HG03175 (cell line): ENCODE data around the gene PCGF1.

Experiments
- ATAC-seq: cut with Tn5 transposase; IDR thresholded peaks from one replicate; pipeline ENCODE4 v1.9.1; 2021; ENCODE audit warnings: mild to moderate bottlenecking, moderate library complexity; ENCODE audit not compliant: unreplicated experiment

Gene PCGF1

DNA sequence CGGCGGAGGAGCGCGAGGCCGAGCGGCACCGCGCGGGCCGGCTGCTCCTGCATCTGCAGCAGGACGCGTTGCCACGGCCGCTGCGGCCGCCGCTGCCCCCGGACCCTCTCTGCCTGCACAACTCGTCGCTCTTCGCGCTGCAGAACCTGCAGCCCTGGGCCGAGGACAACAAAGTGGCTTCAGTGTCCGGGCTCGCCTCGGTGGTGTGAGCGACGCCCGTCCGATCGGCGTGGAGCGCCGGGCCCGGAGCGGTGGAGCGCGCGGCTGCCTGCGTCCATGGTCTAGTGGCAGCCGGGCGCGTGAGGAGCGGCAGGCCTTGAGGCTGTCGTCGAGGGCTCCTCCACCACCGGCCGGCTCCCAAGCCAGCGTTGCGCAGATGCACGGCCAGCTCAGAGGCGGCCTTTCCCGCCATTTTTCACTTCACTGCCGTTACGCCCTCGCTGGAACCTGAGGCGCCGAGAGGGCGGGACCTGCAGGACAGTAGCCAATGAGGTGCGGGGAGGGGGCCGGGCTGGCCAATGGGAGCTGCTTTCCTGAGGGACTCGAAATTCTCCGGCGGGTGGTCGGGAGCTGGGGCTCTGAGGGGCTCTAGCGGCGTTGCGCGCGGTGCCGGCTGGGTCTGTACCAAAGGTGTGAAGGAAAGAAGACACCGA is 8.6 kb upstream of the PCGF1 start:
- ATAC-seq = no peak

DNA sequence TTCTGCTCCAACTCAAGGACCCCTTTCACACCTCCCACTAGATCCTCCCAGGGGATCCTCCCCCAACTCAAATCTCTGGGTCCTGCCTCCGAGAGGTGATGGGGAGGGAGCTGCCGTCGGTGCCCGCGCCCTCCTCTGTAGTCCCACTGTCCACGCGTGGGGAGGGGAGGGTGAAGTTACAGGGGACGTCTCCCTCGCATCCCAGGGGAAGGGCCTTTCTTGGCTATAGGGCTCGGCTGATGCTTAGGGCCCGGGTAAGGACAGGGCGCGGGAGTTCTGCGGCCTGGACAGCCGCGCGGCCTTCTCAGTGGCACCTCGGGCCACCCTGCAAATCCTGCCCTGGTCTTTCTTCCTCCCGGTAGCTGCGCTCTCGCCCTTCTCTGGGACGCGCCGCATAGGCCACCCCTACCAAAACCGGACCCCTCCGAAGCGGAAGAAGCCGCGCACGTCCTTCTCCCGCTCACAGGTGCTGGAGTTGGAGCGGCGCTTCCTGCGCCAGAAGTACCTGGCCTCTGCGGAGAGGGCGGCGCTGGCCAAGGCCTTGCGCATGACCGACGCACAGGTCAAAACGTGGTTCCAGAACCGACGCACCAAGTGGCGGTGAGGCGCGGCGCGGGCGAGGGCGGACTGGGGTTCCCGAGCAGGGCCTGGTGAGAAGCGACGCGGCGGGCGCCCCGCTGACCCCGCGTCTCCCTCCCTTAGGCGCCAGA is 7.9 kb upstream of the PCGF1 start:
- no peak for ATAC-seq

DNA sequence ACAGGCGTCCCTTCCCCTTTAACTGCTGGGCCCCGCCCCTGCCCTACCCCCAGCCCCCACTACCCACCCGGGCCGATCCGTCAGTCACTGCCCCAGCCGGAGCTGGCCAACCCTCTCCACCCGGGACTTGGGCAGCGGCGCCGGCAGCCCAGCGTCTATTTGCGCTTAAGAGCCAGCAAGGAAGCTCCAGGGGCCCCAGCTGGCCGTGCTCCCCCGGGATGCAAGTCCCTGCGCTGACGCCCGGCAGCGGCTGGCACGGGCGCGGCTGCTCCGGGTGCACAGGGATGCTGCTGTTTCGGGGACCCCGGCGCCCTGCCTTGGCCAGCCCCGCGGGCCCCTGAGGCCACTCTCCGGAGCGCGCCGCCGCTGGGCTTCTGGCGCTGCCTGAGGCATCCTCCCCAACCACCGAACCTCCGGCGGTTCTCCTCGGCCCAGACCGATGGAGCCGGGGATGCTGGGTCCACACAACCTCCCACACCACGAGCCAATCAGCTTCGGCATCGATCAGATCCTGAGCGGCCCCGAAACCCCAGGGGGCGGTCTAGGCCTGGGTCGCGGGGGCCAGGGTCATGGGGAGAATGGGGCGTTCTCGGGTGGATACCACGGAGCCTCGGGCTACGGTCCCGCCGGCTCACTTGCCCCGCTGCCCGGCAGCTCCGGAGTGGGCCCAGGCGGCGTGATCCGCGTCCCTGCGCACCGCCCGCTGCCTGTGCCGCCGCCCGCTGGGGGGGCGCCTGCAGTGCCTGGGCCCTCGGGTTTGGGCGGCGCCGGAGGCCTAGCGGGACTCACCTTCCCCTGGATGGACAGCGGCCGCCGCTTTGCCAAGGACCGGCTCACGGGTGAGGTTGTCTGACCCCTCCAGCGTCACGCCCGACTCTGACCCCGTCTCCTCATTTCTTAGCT is 7.1 kb upstream of the PCGF1 start, which contains the start of gene TLX2:
TSS of gene TLX2 (plus strand) at position 83 of the 903 bp plus-strand sequence. CDS start at position 440, 357 bp downstream.
- no peak for ATAC-seq

DNA sequence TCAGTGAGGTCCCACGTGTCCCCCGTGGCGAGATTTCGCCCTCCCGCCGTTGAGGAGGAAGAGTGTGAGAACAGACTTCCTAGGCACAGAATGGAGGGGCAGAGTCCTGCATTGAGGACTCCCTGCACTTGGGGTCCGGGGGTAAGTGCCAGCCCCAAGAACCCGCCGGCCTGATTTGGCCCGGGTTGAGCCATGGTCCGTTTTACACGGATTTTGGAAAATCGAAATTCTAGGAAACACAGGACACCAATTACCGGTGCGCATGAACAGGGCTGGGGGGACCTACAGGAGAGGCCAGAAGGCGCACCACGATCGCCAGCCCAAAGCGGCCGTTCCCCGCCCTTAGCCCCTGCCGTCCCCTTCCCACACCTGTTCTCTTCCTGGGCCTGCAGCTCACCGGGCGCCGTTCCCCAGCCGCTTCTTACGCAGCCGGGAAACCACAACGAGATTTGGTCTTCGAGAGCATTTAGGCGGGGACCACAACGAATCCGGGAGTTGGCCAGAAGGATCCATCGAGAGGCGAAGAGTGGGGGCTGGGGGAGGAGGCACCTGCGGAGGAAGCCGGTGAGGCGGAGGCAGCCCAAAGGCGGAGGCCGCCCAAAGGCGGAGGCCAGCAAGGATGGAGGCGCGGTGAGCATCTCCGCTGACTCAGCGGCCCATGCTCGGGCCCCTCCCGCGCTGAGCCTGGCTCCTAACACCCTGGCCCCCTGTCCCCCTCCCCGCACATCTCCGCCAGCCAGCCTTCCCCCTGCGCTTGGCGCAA is 6.3 kb upstream of the PCGF1 start:
- no peak for ATAC-seq

DNA sequence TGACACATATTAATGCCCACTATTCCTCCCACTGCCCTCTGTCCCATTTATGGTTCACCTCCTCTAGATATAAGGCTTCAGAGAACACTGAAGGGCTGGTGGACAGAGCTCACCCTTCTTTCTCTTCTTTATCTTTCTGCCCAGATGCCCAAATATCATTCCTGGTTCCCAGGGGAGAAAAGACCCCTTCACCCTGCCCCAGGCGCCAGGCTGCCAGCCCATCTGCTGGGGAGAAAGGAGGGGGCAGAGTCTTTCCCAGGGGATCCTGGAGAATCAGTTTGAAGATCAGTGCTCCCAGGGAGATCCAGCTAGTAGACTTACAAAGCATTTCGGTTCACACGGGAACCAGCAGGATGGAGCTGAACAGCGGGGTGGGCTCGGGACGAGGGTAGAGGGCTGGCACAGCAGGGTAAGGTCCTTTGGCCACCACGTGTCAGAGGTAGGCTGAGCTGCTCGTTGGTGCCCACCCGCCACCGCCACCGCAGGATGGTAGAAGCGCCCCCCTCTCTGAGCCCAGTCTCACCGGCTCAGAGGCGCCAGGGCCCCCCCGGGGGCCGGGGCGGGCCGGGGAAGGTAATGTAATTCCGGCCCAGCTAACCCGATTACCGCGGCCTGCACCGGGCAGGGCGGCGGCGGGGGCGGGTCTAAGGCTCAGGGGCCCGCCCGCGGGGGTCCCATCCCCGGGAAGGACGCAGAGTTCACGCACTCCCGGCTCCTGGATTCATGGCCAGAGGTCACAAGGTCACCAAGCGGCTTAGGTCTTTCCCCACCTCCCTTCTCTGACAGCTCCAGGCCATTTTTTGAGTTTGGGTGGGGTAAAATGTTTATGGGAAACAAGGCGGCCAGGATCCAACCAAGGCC is 5.5 kb upstream of the PCGF1 start:
- ATAC-seq = no peak

DNA sequence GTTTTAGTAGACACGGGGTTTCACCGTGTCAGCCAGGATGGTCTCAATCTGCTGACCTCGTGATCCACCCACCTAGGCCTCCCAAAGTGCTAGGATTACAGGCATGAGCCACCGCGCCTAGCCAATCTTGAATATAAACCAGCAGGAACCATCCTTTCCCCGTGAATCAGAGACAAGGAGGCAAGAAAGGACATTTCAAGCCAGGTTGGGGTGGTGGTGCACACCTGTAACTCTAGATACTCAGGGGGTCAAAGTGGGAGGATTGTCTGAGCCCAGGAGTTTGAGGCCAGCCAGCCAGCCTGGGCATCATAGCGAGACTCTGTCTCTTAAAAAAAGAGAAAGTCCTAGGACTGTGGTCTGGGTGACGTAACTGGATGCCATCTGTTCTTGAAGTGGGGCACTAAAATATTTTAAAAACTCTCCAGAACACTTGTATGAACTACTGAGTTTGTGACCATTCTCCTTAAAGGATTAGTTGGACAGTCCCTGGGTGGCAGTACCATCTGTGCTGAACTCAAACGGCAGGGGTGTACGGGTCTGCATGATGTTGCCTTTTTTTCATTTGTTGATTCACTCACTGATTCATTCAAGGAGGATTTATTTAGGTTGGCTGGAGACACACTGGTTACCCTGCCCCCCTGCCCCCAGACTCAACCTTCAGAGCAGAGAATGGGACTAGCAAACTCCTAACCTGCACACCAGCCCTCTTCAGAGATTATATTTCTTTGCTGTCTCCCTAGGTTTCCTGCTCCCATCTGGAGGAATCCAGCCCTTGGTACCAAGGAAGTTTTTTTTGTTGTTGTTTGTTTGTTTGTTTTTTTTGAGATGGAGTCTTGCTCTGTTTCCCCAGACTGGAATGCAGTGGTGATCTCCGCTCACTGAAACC is 3.9 kb upstream of the PCGF1 start:
- no peak for ATAC-seq

DNA sequence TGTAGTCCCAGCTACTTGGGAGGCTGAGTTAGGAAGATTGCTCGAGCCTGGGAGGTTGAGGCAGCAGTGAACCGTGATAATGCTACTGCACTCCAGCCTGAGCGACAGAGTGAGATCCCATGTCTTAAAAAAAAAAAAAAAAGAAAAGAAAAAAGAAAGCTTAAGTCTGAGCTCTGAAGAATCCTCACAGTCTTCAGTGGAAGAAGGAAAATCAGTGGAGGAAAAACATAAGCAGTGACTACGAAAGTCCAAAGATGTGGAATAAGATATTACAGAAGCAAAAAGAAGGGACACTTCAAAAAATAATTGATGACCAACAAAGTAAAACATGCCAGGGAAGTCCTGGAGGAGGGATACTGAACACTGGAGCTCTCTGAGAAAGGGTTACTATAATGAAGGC is 2.8 kb upstream of the PCGF1 start:
- ATAC-seq = no peak

DNA sequence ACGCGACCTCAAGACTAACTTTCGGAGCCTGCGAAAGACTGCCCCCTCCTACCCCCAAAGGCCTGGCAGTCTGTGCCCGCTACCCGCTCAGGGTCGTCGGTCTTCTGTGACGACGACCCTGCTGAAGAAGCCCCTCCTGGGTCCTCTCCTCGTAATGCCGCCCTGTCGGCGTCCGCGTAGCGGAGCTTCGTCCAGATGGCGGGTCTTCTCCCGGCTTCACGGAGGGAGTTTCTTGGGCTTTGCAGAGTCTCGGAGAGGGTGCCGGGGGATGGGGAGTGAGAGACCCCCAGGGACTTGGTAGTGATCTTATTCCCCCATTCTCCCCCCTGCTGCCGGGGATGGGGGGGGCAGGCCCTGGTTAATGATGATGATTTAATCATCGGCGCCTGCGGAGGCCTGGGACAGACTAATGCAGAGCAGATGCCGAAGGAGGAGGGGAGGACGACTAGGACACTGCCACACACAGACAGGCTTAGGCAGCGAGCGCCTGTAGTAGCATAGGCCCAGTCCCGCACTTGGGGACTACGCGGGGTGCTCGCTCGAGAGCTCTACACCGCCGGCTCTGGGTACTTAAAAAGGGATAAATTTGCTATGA is 528 bp upstream of the PCGF1 start:
- peak; percentile 6 for ATAC-seq

DNA sequence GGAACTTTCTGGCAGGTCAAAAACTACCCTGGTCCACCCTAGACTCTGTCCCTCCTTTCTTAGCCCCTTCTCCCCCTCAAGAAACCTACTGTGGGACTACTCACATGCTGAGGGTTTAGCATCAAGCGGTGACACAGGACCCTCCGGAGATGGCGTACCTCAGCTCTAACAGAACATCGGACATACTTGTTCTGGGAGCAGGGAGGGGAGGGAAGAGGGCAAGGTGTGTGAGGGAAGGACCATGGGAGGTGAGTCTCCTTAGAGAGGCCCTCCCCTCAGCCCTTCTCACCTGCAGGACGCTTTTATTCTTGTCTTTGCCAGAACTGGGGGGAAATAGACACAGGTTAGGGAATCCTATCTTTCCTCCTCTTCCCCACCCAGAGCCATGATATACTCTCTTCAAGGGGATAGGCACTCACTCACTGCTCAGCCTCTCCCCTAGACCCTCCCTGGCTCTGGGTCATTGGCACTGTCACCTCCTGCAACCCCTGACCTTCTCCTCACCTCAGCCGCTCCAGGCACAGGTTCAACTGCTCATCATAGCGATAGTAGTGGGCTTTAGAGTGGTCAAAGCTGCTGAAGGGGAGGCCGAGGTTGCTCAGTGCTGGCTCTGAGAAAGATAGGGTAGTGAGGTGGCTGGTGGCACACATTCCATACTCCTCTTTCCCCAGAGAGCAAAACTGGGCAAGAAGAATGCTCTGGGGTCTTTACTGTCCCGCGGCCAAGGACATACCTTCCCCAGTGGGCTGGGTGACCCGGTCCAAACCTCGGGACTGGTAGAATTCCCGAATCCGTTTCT is 1.8 kb downstream of the PCGF1 start:
- ATAC-seq = no peak

DNA sequence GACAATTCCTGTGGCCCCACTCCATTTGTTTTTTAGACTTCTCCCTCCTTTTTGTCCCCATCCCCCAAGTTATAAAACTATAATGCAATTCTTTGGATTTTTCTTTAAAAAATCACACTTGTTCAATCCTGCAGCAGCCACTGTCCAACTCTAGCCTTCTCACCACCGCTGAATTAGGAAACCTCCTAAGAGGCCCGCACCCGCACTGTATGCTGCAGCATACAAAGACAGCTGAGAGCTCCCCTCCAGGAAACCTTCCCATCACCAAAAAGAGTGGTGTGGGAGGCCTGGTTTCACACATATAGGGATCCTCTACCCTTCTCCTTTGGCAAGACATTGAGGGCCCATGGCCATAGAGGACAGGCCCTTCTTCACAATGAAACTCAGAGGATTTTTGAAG is 2.9 kb downstream of the PCGF1 start:
- ATAC-seq = no peak

DNA sequence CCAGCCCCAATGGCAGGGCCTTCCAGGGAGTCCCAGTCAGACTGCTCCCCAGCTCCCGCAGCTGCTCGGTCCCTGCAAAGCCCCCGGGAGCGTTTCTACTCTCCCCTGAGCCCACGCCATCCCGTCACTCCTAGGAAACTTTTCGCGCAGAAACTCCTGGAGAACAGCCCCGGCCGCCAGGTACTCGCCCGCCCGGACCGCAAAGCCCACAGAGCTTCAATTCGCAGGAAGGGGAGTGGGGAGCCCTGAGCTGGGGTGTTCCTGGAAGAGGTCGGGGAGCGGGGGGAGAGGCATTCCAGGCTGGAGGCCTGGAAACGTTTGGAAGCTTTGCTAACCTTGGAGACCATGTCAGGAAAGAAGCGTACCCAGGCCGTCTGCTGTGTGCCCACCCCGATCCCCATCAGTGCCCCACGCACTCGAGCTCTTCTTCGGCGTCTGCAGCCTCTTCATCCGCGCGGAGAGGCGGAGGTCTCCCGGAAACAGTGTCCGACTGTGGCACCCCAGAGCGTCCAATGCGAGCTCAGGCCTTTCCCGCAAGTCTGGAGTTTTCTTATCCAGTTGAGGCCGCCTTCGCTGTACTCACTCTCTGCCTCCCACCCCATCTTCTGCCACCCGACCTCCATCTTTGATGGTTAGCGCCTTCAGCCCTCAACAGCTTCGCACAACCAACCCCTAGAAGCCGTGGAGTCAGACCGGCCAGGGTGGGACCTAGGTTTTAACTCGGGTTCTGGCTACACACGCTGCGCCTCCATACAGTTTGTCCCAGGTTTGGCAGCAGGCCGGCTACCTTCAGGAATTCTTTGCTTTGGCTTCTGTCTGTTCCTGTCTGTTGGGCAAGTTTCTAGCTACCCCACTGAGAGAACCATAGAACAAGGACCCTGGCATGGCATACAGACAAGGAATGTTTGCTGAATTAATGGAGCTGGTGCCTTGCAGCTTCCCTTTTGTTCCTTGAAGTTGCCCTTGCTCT is 3.7 kb downstream of the PCGF1 start:
- no peak for ATAC-seq

DNA sequence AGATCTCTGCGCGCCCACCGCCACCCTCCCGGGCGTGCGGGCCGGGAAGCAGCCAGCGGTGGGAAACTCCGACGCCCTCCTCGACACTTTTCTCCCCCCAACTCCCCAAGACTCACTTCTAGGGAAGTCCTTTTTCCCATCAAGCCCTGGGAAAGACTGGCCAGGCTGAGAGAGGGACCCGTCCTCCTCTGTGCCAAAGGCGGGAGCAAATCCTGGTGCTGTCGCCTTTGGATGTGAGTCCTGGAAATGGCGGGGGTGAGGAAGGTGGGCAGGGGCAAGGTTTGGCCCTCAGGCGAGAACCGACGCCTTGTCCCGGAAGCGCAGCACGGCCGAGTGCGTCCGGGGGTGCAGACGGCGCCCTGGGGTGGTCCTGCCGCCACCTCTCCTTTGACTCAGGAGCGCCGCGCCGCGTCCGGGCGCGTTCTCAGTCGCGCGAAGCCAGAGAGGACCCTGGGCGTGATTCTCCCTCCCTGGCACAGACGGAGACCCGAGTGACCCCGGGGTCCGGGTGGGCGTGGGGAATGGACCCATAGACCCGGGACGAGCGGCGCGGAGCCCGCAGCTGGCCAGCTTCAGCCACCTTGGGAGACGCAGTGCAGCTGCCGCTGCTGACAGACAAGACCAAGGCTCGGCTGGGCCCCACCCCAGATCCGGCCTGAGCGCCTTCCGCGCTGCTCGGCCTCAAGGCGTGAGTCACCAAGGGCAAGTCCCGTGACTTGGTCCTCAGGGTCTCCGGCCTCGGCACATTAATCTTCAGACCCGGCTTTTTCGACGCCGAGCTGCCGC is 4.6 kb downstream of the PCGF1 start:
- ATAC-seq = peak; percentile 29

DNA sequence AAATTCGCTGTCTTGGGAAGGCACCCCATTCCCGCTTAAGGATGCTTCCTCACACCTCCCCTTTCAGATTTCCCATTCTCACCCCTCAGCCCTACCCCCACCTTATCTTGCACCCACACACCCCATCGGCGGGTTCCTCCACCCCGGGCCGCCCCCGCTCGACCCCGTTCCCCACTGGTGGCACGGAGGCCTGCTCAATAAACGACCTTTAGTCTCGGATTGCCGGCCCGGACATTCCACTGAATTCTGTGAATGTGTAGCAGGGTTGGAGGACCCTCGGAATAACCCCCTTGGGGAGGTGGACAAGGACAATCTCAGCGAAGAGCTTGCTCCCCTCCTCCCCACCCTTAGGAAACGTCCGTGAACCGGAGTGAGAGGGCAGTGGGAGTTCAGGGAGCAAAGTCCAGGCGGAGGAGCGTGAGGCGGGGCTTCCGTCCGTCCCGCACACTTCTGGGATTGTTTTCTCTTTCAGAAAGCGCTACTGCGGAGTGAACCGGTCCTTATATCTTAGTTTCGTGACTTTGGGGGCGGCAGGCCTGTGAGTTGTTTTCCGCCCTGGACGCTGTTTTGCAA is 5.3 kb downstream of the PCGF1 start:
- ATAC-seq = no peak

DNA sequence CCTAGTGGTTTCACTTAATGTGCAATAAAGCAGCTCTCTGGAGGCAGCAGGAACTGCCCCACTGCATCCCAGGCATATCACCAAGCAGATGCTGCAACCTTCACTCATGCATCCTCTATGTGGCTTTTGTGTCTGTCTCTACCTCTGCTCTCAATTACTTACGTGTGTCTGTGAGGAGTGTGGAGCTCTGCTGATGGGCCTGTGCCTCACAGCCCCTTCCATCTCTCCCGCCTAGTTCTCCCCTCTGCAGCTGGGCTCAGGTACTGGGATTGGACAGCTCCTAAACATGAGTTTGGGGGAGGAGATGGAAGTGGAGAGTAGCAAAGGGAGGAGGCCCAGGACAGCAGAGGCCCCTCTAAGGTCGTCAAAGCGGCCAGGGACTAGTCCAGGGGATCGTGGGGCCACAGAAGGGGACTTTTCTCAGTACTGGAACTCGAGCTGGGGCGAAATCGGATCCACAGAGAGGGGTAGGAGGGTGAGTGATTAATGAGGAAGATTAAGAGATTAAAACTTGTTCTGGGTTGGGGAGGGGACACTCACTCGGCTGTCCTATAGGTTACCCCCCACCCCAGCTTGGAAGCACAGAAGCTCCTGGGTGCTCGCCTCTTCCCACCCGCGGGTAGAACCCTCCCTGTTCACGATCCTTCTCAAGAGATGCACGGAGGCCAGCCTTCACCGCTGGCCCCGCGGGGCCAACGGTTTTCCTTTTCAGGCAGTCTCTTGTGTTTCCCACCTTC is 6.0 kb downstream of the PCGF1 start:
- no peak for ATAC-seq

DNA sequence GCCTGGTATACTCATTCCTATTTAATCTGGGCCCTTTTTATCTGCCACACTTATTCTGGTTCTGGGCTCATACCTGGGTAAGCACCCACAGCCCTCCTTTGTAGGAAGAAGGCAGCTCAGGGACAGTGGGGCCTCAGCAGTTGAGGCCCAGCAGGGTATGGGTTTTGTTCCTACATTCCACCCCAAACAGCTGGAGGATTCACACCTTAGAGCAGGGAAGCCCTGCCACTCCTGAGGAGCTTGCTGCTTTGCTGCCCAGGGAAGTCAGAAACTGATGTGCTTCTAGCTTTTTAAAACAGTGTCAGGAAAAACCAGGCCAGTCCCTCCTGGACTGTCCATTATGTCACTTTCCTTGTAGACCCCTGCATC is 6.9 kb downstream of the PCGF1 start:
- ATAC-seq = no peak
